Esophagus (tissue), 2 donors: ENCODE results near the gene SRSF11. TPM values are rescaled to one million over a fixed set of nuclear protein-coding genes. Genes with fewer than 3 reads are reported as not detected.
"Not testable (repeated sequence)": the region's sequence is repeated elsewhere in the genome, so short reads cannot be mapped to it uniquely, and the experiment has no call there.

Source experiments
- H3K27ac ChIP-seq, 2 donors: one replicate each; pipeline ENCODE4 v1.5.1; 2013; ENCODE audit warnings: low read depth in 2 of 2, mild to moderate bottlenecking in 2 of 2, inconsistent platforms in 1 of 2, low read length in 1 of 2, moderate library complexity in 1 of 2
- H3K27me3 ChIP-seq, 2 donors: one replicate each; pipeline ENCODE4 v1.6.1; 2013; ENCODE audit warnings: low read length in 2 of 2, control low read depth in 1 of 2, mild to moderate bottlenecking in 1 of 2; ENCODE audit not compliant: insufficient read depth in 2 of 2, control insufficient read depth in 1 of 2
- H3K36me3 ChIP-seq, 2 donors: one replicate each; pipeline ENCODE4 v1.6.1; 2013; ENCODE audit warnings: low read length in 1 of 2; ENCODE audit not compliant: control insufficient read depth in 2 of 2, insufficient read depth in 2 of 2
- H3K4me1 ChIP-seq, 2 donors: one replicate each; pipeline ENCODE4 v1.6.1; 2013; ENCODE audit warnings: low read length in 1 of 2; ENCODE audit not compliant: control insufficient read depth in 2 of 2, insufficient read depth in 2 of 2
- H3K4me3 ChIP-seq, 2 donors: one replicate each; pipeline ENCODE4 v1.5.1; 2013; ENCODE audit warnings: low read length in 2 of 2, mild to moderate bottlenecking in 2 of 2, low read depth in 1 of 2, moderate library complexity in 1 of 2
- H3K9me3 ChIP-seq, 2 donors: one replicate each; pipeline ENCODE4 v1.6.1; 2013; ENCODE audit warnings: mild to moderate bottlenecking in 2 of 2, low read depth in 1 of 2, low read length in 1 of 2, moderate library complexity in 1 of 2; ENCODE audit not compliant: control insufficient read depth in 2 of 2, insufficient read depth in 1 of 2
- WGBS, 2 donors: extraction: QIAGEN DNeasy Blood & Tissue Kit; methylation state at CpG; one replicate each; pipeline ENCODE4 v1.1.7; 2013; 5-methylcytosine and 5-hydroxymethylcytosine counted together
- polyA plus RNA-seq, 2 donors: library from polyadenylated mRNA; stranded (reverse); fragments of 200-250 nt; gene quantifications; one replicate each; pipeline ENCODE4 v1.2.3, GENCODE V29; 2013
- donor health status: healthy with polysubstance abuse.
- donor health status: Bipolar disorder and iron deficiency.

SRSF11 gene, protein sequence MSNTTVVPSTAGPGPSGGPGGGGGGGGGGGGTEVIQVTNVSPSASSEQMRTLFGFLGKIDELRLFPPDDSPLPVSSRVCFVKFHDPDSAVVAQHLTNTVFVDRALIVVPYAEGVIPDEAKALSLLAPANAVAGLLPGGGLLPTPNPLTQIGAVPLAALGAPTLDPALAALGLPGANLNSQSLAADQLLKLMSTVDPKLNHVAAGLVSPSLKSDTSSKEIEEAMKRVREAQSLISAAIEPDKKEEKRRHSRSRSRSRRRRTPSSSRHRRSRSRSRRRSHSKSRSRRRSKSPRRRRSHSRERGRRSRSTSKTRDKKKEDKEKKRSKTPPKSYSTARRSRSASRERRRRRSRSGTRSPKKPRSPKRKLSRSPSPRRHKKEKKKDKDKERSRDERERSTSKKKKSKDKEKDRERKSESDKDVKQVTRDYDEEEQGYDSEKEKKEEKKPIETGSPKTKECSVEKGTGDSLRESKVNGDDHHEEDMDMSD
- 100 to 1,000 TPM in 1 of 2 donors, 10 to 100 TPM in 1; 71.5 to 131 TPM for polyA plus RNA-seq

DNA sequence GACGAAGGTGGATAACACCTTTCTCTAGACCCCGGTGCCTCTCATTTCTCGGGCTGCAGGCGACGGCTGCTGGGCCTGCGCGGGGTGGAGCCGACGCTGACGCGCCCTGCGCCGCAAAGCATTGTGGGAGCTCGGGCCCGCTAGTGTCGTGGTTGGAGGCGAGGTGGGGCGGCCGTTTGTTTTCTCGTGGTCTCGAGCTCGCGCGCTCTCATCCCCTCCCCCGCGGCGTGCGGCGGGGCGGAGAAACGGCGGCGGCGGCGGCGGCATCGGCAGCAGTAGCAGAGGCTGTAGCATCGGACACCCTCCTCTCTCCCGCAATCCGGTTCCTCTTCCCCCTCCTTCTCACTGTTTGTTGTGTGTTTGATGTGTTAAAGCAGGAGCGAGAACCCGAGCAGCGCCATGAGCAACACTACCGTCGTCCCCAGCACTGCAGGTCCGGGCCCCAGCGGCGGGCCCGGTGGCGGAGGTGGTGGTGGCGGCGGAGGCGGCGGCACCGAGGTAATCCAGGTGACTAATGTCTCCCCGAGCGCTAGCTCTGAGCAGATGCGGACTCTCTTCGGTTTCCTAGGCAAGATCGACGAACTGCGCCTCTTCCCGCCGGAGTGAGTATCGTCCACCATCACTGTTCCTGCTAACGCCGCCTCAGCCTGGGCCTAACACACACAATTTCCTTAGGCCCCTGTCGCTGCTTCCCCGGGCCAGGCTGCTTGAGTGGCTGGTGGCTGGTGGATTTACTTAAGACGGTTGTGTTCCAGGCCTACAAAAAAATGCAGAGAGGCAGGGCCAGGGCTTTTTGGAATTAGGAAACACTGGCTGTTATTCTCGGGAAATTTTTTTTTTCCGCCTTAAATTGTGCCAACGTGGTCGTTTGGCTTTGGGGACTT lies at the start of gene SRSF11:
SRSF11 (plus strand) TSS at position 143 of the 884 bp plus-strand sequence; CDS start at position 400, 257 bp downstream.
- Histone ChIP-seq H3K27ac (peak within 1 kb of the TSS; percentile 99), H3K9me3 (no peaks in the 10 kb centered on the region), H3K27me3 (no peaks in the 10 kb centered on the region), H3K4me3 (peak within 1 kb of the TSS; percentile 88 to 89), H3K36me3 (no peaks in the 10 kb centered on the region), H3K4me1 (no peaks in the 10 kb centered on the region)
- whole genome bisulfite sequencing, 2 donors, result 0 to 1% methylated on average over 60 to 74 of the region's 74 CpGs

DNA sequence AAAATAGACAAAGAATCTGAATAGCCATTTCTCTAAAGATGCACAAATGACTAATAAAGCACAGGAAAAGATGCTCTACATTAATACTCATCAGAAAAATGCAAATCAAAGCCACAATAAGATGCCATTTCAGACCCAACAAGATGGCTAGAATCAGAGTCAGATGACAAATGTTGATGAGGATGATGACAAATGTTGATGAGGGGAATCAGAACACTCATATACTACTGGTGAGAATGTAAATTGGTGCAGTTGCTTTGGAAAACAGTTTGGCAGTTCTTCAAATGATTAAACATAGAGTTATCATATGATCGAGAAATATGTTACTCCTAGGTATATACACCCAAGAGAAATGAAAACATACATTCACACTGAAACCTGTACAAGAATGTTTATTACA lies 49.7 kb upstream of the SRSF11 start:
- H3K27me3 ChIP-seq, result no peaks in the 10 kb centered on the region
- H3K4me1 ChIP-seq, result no peaks in the 10 kb centered on the region
- no peak overlapping the region for H3K27ac ChIP-seq
- WGBS, 2 donors, result 82 to 93% methylated on average over 1 of the region's 1 CpG
- no peaks in the 10 kb centered on the region for H3K9me3 ChIP-seq
- no peak overlapping the region for H3K4me3 ChIP-seq
- H3K36me3 ChIP-seq, result no peaks in the 10 kb centered on the region

DNA sequence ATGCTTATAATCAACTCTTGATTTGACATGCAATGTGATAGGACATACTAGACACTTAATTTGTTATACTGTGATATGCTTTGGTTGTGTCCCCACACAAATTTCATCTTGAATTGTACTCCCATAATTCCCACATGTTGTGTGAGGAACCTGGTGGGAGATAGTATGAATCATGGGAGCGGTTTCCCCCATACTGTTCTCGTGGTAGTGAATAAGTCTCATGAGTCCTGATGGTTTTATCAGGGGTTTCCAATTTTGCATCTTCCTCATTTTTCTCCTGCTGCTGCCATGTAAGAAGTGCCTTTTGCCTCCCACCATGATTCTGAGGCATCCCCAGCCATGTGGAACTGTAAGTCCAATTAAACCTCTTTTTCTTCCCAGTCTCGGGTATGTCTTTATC lies 36.0 kb upstream of the SRSF11 start:
- H3K36me3 ChIP-seq, H3K4me1 ChIP-seq, H3K4me3 ChIP-seq, H3K27ac ChIP-seq, H3K27me3 ChIP-seq, H3K9me3 ChIP-seq: not testable (repeated sequence)
- WGBS, 2 donors, result 94 to 95% methylated on average over 3 of the region's 3 CpGs

DNA sequence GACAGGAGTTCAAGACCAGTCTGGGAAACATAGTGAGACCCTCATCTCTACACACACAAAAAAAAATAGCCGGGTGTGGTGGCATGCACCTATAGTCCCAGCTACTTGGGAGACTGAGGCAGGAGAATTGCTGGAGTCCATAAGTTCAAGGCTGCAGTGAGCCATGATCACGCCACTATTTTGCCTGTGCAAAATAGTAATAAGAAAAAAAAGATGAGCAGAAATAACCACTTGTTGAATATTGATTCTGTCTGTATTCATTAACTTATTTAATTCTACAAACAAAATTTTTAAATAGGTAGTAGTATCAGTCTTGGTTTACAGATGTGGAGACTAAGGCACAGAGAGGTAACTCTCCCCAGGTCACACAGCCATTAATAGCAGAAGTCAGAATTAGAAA lies 32.7 kb upstream of the SRSF11 start:
- no peaks in the 10 kb centered on the region for H3K36me3 ChIP-seq
- WGBS, 2 donors, result 98 to 99% methylated on average over 2 of the region's 2 CpGs
- no peaks in the 10 kb centered on the region for H3K9me3 ChIP-seq
- H3K4me3 ChIP-seq, result no peak overlapping the region
- no peaks in the 10 kb centered on the region for H3K27me3 ChIP-seq
- no peaks in the 10 kb centered on the region for H3K4me1 ChIP-seq
- no peak overlapping the region for H3K27ac ChIP-seq

DNA sequence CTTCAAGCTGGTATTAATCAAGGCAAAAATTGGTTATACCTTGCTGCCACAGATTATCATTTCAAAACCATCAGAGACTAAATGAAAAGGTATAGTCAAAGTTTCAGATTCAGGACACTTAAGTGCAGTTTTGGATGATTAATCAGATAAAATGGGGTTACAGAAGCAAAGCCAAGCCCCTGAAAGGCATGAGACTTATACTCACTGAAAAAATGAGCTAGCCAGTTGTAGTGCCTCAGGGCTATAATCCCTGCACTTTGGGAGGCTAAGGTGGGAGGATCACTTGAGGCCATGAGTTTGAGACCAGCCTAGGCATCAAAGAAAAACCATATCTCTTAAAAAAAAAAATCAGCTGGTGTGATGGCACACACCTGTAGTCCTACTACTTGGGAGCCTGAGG lies 31.0 kb upstream of the SRSF11 start:
- H3K36me3 ChIP-seq, result no peaks in the 10 kb centered on the region
- H3K27me3 ChIP-seq, result no peaks in the 10 kb centered on the region

DNA sequence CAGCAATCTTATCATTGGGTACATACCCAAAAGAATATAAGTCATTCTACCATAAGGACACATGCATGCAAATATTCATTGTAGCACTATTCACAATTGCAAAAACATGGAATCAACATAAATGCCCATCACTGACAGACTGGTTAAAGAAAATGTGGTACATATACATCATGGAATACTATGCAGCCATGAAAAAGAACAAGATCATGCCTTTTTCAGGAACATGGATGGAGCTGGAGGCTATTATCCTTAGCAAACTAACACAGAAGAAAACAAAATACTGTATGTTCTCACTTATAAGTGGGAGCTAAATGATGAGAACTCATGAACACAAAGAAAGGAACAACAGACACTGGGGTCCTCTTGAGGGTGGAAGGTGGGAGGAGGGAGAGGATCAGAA lies 28.7 kb upstream of the SRSF11 start:
- not testable (repeated sequence) for H3K27ac ChIP-seq, H3K27me3 ChIP-seq, H3K4me1 ChIP-seq, H3K4me3 ChIP-seq, H3K36me3 ChIP-seq, H3K9me3 ChIP-seq

More for the DNA sequence above, 31.0 kb upstream of the SRSF11 start:
- H3K4me1 ChIP-seq, result no peaks in the 10 kb centered on the region
- no peak overlapping the region for H3K4me3 ChIP-seq
- H3K9me3 ChIP-seq, result no peaks in the 10 kb centered on the region
- no peak overlapping the region for H3K27ac ChIP-seq

DNA sequence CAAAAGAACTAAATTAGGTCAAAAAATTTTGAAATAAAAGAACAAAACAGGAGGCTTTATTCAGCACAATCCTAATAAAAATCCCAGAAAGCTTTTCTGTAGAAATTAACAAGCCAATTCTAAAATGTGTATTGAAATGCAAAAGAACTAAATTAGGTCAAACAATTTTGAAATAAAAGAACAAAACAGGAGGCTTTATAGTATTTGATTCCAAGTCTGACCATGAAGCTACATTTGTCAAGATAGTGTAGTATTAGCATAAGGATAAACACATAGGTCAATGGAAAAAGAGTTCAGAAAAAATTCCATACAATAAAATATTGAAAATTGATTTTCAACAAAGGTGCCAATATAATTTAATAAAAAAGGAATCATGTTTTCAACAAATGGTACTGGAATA lies 26.6 kb upstream of the SRSF11 start:
- Histone ChIP-seq H3K9me3 (no peaks in the 10 kb centered on the region), H3K36me3 (no peaks in the 10 kb centered on the region), H3K27ac (no peak overlapping the region), H3K27me3 (no peaks in the 10 kb centered on the region), H3K4me1 (no peaks in the 10 kb centered on the region), H3K4me3 (no peak overlapping the region)

DNA sequence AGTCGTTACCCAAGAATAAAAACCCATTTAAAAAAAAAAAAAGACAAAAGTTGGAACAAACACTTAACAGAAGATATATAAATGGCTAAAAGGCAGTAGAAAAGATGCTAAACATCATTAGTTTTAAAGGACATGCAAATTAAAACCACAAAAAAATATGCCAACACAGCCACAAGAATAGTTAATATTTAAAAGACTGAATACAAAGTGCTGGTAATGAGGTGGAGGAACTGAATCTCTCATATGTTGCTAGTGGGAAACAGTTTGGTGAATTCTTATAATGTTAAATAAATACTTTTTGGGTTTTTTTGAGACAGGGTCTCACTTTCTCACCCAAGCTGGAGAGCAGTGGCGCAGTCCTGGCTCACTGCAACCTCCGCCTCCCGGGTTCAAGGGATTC lies 25.8 kb upstream of the SRSF11 start:
- Histone ChIP-seq H3K4me3 (no peak overlapping the region), H3K4me1 (no peaks in the 10 kb centered on the region), H3K27ac (no peak overlapping the region), H3K36me3 (no peaks in the 10 kb centered on the region), H3K27me3 (no peaks in the 10 kb centered on the region), H3K9me3 (no peaks in the 10 kb centered on the region)
- WGBS, 2 donors, result 95 to 96% methylated on average over 4 of the region's 4 CpGs

DNA sequence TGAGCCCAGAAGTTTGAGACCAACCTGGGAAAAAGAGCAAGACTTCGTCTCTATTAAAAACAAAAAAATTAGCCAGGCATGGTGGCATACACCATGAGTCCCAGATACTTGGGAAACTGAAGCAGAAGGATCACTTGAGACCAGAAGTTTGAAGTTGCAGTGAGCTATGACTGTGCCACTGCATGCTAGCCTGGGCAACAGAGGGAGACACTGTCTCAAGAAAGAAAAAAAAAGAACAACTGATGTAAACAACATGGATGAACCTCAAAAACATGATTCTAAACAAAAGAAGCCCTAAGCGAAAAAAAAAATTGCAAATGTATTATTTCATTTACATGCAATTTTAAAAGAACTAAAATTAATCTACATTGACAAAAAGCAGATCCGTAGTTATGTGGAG lies 24.8 kb upstream of the SRSF11 start:
- 91% methylated on average over 3 of the region's 3 CpGs for WGBS, 2 donors
- H3K27ac ChIP-seq, result no peak overlapping the region

More for the DNA sequence above, 24.8 kb upstream of the SRSF11 start:
- H3K4me3 ChIP-seq, result no peak overlapping the region
- no peaks in the 10 kb centered on the region for H3K36me3 ChIP-seq
- H3K9me3 ChIP-seq, result no peaks in the 10 kb centered on the region
- no peaks in the 10 kb centered on the region for H3K27me3 ChIP-seq
- no peaks in the 10 kb centered on the region for H3K4me1 ChIP-seq
